Ammon's horn (tissue), 1 donor: ENCODE data around the gene ALDH4A1.
"Not testable (repeated sequence)": the region's sequence is repeated elsewhere in the genome, so short reads cannot be mapped to it uniquely, and the experiment has no call there.

Experiments
- DNase-seq: peaks from one replicate; pipeline ENCODE4 v3.0.0-alpha.2; 2016; ENCODE audit warnings: low spot score

The ALDH4A1 gene

GRCh38 chr1:18879215-18879790, 23.1 kb downstream of the ALDH4A1 start:
- DNase-seq, result no peak

GRCh38 chr1:18878538-18879214, 23.7 kb downstream of the ALDH4A1 start:
- no peak for DNase-seq

- DNase-seq, result no peak
Measured at GRCh38 chr1:18877282-18877681, 25.1 kb downstream of the ALDH4A1 start.

GRCh38 chr1:18876210-18876609, 26.1 kb downstream of the ALDH4A1 start:
- no peak for DNase-seq

GRCh38 chr1:18875796-18876128, 26.6 kb downstream of the ALDH4A1 start:
- DNase-seq, result no peak

- peak; percentile 90 for DNase-seq
Measured at GRCh38 chr1:18875107-18875795, 27.1 kb downstream of the ALDH4A1 start.

- no peak for DNase-seq
Measured at GRCh38 chr1:18874600-18874999, 27.8 kb downstream of the ALDH4A1 start.

GRCh38 chr1:18874036-18874435, 28.3 kb downstream of the ALDH4A1 start:
- DNase-seq, result no peak

GRCh38 chr1:18872071-18872611, 30.2 kb downstream of the ALDH4A1 start:
- no peak for DNase-seq

GRCh38 chr1:18871401-18872070, 30.8 kb downstream of the ALDH4A1 start:
- no peak for DNase-seq

- no peak for DNase-seq
Measured at GRCh38 chr1:18870957-18871356, 31.4 kb downstream of the ALDH4A1 start.

GRCh38 chr1:18870595-18870865, 31.8 kb downstream of the ALDH4A1 start:
- DNase-seq, result not testable (repeated sequence)

GRCh38 chr1:18869847-18870594, 32.3 kb downstream of the ALDH4A1 start:
- DNase-seq, result no peak

GRCh38 chr1:18868801-18869424, 33.4 kb downstream of the ALDH4A1 start:
- DNase-seq, result peak; percentile 39

- DNase-seq, result no peak
Measured at GRCh38 chr1:18868354-18868753, 34.0 kb downstream of the ALDH4A1 start.

GRCh38 chr1:18866846-18867245, 35.5 kb downstream of the ALDH4A1 start:
- no peak for DNase-seq

GRCh38 chr1:18866314-18866713, 36.0 kb downstream of the ALDH4A1 start:
- DNase-seq, result no peak

GRCh38 chr1:18865176-18865575, 37.2 kb downstream of the ALDH4A1 start:
- no peak for DNase-seq

- DNase-seq, result no peak
Measured at GRCh38 chr1:18861590-18861989, 40.8 kb downstream of the ALDH4A1 start.

- DNase-seq, result no peak
Measured at GRCh38 chr1:18861082-18861481, 41.3 kb downstream of the ALDH4A1 start.

GRCh38 chr1:18859560-18859959, 42.8 kb downstream of the ALDH4A1 start, which contains the start of gene TAS1R2:
Gene TAS1R2 (minus strand): TSS chr1:18859660. CDS start chr1:18859660, 0 bp downstream.
- DNase-seq, result no peak
